ENCODE measurements around the gene TYRP1.

- TF ChIP-seq CTCF (IDR thresholded peaks at IDR 0.05) (no peak), POLR2AphosphoS5 (IDR thresholded peaks at IDR 0.05; ENCODE audit: insufficient read depth in 1 of 2, low read depth in 1 of 2) (no peak)
Observed at GRCh38 chr9:12730927-12731326, 37.7 kb downstream of the TYRP1 start.
